AG04450 (cell line): Measurements from ENCODE around the gene MRPL55. TPM values are rescaled to one million over a fixed set of nuclear protein-coding genes. Genes with fewer than 3 reads are reported as not detected.

Source experiments
- CTCF ChIA-PET: fragments of 300-600, 350-600 bp; formaldehyde crosslinking; extraction: SDS; loops from one replicate; lab custom pipeline; 2022; ENCODE audit warnings: antibody characterized with exemption, inconsistent platforms; lab: Charles Lee
- POLR2A ChIA-PET: fragments of 350-600 bp; formaldehyde crosslinking; extraction: SDS; loops from one replicate; lab custom pipeline; 2021; ENCODE audit warnings: antibody characterized with exemption, inconsistent platforms; lab: Yijun Ruan, JAX
- DNase-seq: peaks from one replicate; pipeline ENCODE4 v3.0.0-alpha.2; 2011; ENCODE audit warnings: low read depth, low spot score
- H3K27ac ChIP-seq: one replicate; pipeline ENCODE4 v1.5.1; 2012; ENCODE audit warnings: low read depth, low read length, control low read depth
- H3K27me3 ChIP-seq: one replicate; pipeline ENCODE4 v1.6.0; 2012; ENCODE audit warnings: low read length; ENCODE audit not compliant: control insufficient read depth, insufficient read depth
- H3K4me3 ChIP-seq: 2 replicates; pipeline ENCODE4 v1.5.1; 2011; ENCODE audit warnings: mild to moderate bottlenecking, low read depth, low read length, control low read depth
- H3K9me3 ChIP-seq: 2 replicates; pipeline ENCODE4 v1.5.1; 2012; ENCODE audit warnings: low read length; ENCODE audit not compliant: control insufficient read depth, insufficient read depth
- CTCF ChIP-seq: IDR thresholded peaks from 2 replicates; pipeline ENCODE4 v1.5.1; 2011; ENCODE audit warnings: low read depth, low read length, control low read depth, inconsistent platforms
- polyA plus RNA-seq: library from polyadenylated mRNA; depleted of rRNA; stranded (reverse); fragments of >200 nt; gene quantifications from 2 replicates; pipeline ENCODE4 v1.2.3, GENCODE V29; 2011

MRPL55 gene
- polyA plus RNA-seq, 1 experiment: 33.4 TPM

DNA sequence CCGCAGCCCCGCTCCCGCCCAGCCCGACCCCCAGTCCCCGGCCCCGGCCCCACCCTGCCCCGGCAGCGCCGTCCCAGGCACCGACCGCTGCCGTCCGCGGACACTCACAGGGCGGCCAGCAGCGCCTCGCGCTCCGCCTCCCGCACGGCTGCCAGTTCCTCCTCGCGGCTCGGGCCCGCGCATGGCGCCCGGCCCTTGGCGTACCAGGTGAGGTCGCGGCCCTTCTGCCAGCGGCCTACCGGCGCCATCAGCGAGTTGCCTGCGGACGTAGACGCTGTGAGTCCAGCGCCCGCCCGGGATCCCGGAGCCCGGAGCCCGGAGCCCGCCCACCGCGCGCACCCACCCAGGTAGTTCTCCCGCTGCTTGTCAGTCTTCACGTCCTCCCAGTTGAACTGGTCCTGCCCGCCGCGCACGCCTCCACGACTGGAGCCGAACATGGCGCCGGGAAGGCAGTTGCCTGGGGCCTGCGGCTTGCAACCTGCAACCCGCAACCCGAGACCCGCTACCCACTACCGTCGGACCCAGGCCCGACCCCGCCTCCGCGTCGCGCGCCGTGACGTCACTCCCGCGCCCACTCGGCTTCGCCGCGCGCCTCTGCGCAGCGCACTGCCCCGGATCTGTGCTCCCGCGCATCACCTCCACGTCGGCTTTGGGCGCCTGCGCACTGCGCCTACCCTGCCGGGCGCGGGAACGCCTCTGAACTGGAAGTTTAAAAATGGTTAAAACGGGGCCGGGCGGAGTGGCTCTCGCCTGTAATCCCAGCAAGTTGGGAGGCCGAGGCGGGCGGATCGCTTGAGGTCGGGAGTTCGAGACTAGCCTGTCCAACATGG lies 6.1 kb downstream of the MRPL55 start, which contains the start of gene C1orf35:
TSS of gene C1orf35 (minus strand) at position 535 of the 830 bp plus-strand sequence. CDS start at position 437, 98 bp downstream.
- DNase-seq: peak; percentile 72
- POLR2A ChIA-PET: no interaction called here
- no peak for TF ChIP-seq CTCF
- Histone ChIP-seq H3K9me3 (no peaks in the 10 kb centered on the region; the same call in 1 of the 2 replicates), H3K4me3 (peak within 1 kb of the TSS; percentile 84), H3K27me3 (no peaks in the 10 kb centered on the region), H3K27ac (peak within 1 kb of the TSS; percentile 39)
- CTCF ChIA-PET: no interaction called here

- TF ChIP-seq CTCF: peak; percentile 17
- H3K27ac ChIP-seq: no peak overlapping the region
- CTCF ChIA-PET: no interaction called here
Observed at GRCh38 chr1:228101994-228102790, 6.9 kb downstream of the MRPL55 start.

DNA sequence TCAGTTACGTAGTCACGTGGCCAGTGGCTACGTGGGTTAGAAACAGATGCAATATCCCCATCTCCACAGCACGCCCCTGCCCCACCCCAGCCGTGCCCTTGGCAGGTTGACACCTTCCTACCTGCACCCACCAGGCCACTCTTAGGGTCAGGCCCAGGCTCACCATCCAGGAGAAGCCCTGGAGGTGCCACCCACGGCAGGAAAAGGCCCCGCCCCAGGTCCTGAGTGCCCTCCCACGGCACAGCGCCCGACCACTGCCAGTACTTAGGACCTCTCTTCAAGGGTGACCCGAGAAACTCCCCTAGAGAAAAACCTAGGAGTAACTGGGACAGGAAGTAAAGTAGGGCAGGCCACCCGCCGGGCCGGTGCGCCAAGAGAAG lies 7.5 kb downstream of the MRPL55 start:
- no peak for TF ChIP-seq CTCF
- Histone ChIP-seq H3K27ac (no peak overlapping the region), H3K27me3 (no peaks in the 10 kb centered on the region), H3K9me3 (no peaks in the 10 kb centered on the region; the same call in 1 of the 2 replicates), H3K4me3 (peak overlapping the region; percentile 84)
- POLR2A ChIA-PET: no interaction called here
- DNase-seq: no peak
- CTCF ChIA-PET: no interaction called here

More at GRCh38 chr1:228101994-228102790, 6.9 kb downstream of the MRPL55 start:
- Histone ChIP-seq H3K27me3 (no peaks in the 10 kb centered on the region), H3K9me3 (no peaks in the 10 kb centered on the region; the same call in 1 of the 2 replicates), H3K4me3 (peak overlapping the region; percentile 84)
- DNase-seq: no peak
- POLR2A ChIA-PET: interaction anchor here (0.5 kb wide), 1 partner anchor 368 kb away, joined by 15 read pairs; no protein-coding TSS in a partner anchor

- peak overlapping the region; percentile 31 for H3K27ac ChIP-seq
- H3K4me3 ChIP-seq: no peak overlapping the region
- H3K27me3 ChIP-seq: no peaks in the 10 kb centered on the region
- no peak for TF ChIP-seq CTCF
- ChIA-PET CTCF (no interaction called here), POLR2A (interaction anchor here (1.1 kb wide), 1 partner anchor 17 kb away, joined by 5 read pairs; no protein-coding TSS in a partner anchor)
- no peak for DNase-seq
- no peaks in the 10 kb centered on the region; the same call in 1 of the 2 replicates for H3K9me3 ChIP-seq
Observed at GRCh38 chr1:228100822-228101613, 8.1 kb downstream of the MRPL55 start.
